B cell (primary cell): ENCODE results near the gene HK2. TPM values are rescaled to one million over a fixed set of nuclear protein-coding genes. Genes with fewer than 3 reads are reported as not detected.

ENCODE experiments used
- ATAC-seq: fragments of 200-7000 bp; cut with Tn5 transposase; one replicate; pipeline ENCODE4 v1.10.0; 2021; ENCODE audit warnings: low read depth, mild to moderate bottlenecking, moderate number of reproducible peaks, moderate library complexity
- CTCF ChIA-PET: fragments of 350-600 bp; sonication (Branson Sonifier 250); formaldehyde crosslinking; loops from one replicate; lab custom pipeline; 2021; ENCODE audit warnings: antibody characterized with exemption, inconsistent platforms; lab: Charles Lee
- POLR2A ChIA-PET: fragments of 350-600 bp; sonication (Branson Sonifier 250); formaldehyde crosslinking; loops from one replicate; lab custom pipeline; 2021; ENCODE audit warnings: antibody characterized with exemption; lab: Charles Lee
- DNase-seq: peaks from one replicate; pipeline ENCODE4 v3.0.0; 2013
- H2AFZ ChIP-seq: 2 replicates; pipeline ENCODE4 v1.6.1; 2012; ENCODE audit warnings: mild to moderate bottlenecking, low read depth, low read length; ENCODE audit not compliant: insufficient read depth, poor library complexity, severe bottlenecking
- H3K27ac ChIP-seq, 2 donors: 1 replicate in 1 of 2; 2 replicates in 1 of 2; pipeline ENCODE4 v1.5.1; 2012 to 2013; ENCODE audit warnings: low read length in 2 of 2, mild to moderate bottlenecking in 2 of 2, moderate library complexity in 1 of 2
- H3K27me3 ChIP-seq, 4 experiments: fragments of 200-600 bp in 1 of 4; sonication (generic) in 1 of 4; replicated peaks in 1 of 4; 1 replicate in 2 of 4; 2 replicates in 2 of 4; pipeline versions ENCODE4 v1.6.1 to v1.7.0; 2013 to 2016; ENCODE audit warnings: low read length in 3 of 4, mild to moderate bottlenecking in 2 of 4, mixed read lengths in 1 of 4, moderate library complexity in 1 of 4; ENCODE audit not compliant: insufficient read depth in 4 of 4, control insufficient read depth in 3 of 4; ENCODE audit errors: control extremely low read depth in 1 of 4
- H3K36me3 ChIP-seq, 2 experiments: replicated peaks in 1 of 2; 1 replicate in 1 of 2; 2 replicates in 1 of 2; pipeline versions ENCODE4 v1.6.1 to v1.7.1; 2013; ENCODE audit warnings: low read length in 1 of 2; ENCODE audit not compliant: insufficient read depth in 2 of 2, control insufficient read depth in 1 of 2; ENCODE audit errors: control extremely low read depth in 1 of 2, extremely low read depth in 1 of 2
- H3K4me1 ChIP-seq, 2 donors: fragments of 200-600 bp in 1 of 2; sonication (generic) in 1 of 2; 1 replicate in 1 of 2; 2 replicates in 1 of 2; pipeline versions ENCODE4 v1.5.1 to v1.6.1; 2013 to 2017; ENCODE audit warnings: low read length in 2 of 2; ENCODE audit not compliant: control insufficient read depth in 2 of 2, insufficient read depth in 2 of 2
- H3K4me2 ChIP-seq: replicated peaks from 2 replicates; pipeline ENCODE3; 2012; ENCODE audit warnings: mild to moderate bottlenecking, low read depth, low read length; ENCODE audit not compliant: poor library complexity, severe bottlenecking
- H3K4me3 ChIP-seq, 5 experiments: fragments of 200-600 bp in 1 of 5; sonication (generic) in 1 of 5; 1 replicate in 3 of 5; 2 replicates in 2 of 5; pipeline versions ENCODE4 v1.5.1 to v1.7.0; 2011 to 2016; ENCODE audit warnings: low read length in 4 of 5, mild to moderate bottlenecking in 4 of 5, low read depth in 2 of 5, control low read depth in 1 of 5, moderate library complexity in 1 of 5; ENCODE audit not compliant: insufficient read depth in 1 of 5; ENCODE audit errors: control extremely low read depth in 1 of 5, extremely low read depth in 1 of 5
- H3K79me2 ChIP-seq: fragments of 200-600 bp; sonication (generic); one replicate; pipeline ENCODE4 v1.6.0; 2016; ENCODE audit warnings: low read length; ENCODE audit not compliant: control insufficient read depth, insufficient read depth
- H3K9ac ChIP-seq: fragments of 200-600 bp; sonication (generic); 2 replicates; pipeline ENCODE4 v1.6.1; 2017; ENCODE audit warnings: mild to moderate bottlenecking, low read length, moderate library complexity
- H3K9me3 ChIP-seq, 3 donors: one replicate each; pipeline versions ENCODE4 v1.6.1 to v1.7.1; 2013; ENCODE audit warnings: low read length in 2 of 3; ENCODE audit not compliant: control insufficient read depth in 2 of 3, insufficient read depth in 1 of 3; ENCODE audit errors: control extremely low read depth in 1 of 3
- H4K20me1 ChIP-seq: 2 replicates; pipeline ENCODE4 v1.6.0; 2012; ENCODE audit warnings: mild to moderate bottlenecking, low read length; ENCODE audit not compliant: insufficient read depth, control insufficient read depth, poor library complexity, severe bottlenecking
- H3K27ac Mint-ChIP-seq: one replicate; pipeline ENCODE4 v1.8.0; 2021; ENCODE audit warnings: mixed read lengths
- H3K27me3 Mint-ChIP-seq: one replicate; pipeline ENCODE4 v1.8.0; 2021; ENCODE audit warnings: mixed read lengths
- H3K4me1 Mint-ChIP-seq: one replicate; pipeline ENCODE4 v1.8.0; 2021; ENCODE audit warnings: mixed read lengths
- H3K4me3 Mint-ChIP-seq: one replicate; pipeline ENCODE4 v1.8.0; 2021; ENCODE audit warnings: mixed read lengths
- H3K9me3 Mint-ChIP-seq: one replicate; pipeline ENCODE4 v1.8.0; 2022; ENCODE audit warnings: mixed read lengths; ENCODE audit not compliant: insufficient read depth
- EZH2 ChIP-seq: IDR thresholded peaks from 2 replicates; pipeline ENCODE4 v1.6.1; 2012; ENCODE audit warnings: borderline replicate concordance, low read depth, mild to moderate bottlenecking, moderate library complexity, low read length; ENCODE audit not compliant: insufficient read depth, poor library complexity, severe bottlenecking
- WGBS: methylation state at CpG from one replicate; pipeline ENCODE4 v1.1.5; 2013; ENCODE audit warnings: missing lambda C conversion rate; ENCODE audit not compliant: insufficient coverage; 5-methylcytosine and 5-hydroxymethylcytosine counted together
- intact Hi-C: fragments of 100-400 bp; cut with micrococcal nuclease; formaldehyde crosslinking; loops from one replicate; pipeline ENCODE4 v1.10.0; 2022
- polyA plus RNA-seq: library from polyadenylated mRNA; depleted of rRNA; stranded (reverse); fragments of >200 nt; gene quantifications from 2 replicates; pipeline ENCODE4 v1.2.3, GENCODE V29; 2012
- total RNA-seq, 2 donors: library from RNA; stranded (reverse); fragments of 120-200 nt in 1 of 2; gene quantifications; 1 replicate in 1 of 2; 2 replicates in 1 of 2; pipeline versions ENCODE4 v1.2.3 to v1.2.4, GENCODE V29; 2013 to 2022
- TF ChIP-seq, protein P1 (sequence below): fragments of 200-600 bp; IDR thresholded peaks from one replicate; pipeline ENCODE4 v1.8.0; 2022; ENCODE audit warnings: antibody characterized with exemption, mild to moderate bottlenecking

The HK2 gene
- total and polyA plus RNA-seq, 2 donors (not counting 1 experiment from before 2014, with no cell fraction given) = 5.0 to 5.7 TPM

DNA sequence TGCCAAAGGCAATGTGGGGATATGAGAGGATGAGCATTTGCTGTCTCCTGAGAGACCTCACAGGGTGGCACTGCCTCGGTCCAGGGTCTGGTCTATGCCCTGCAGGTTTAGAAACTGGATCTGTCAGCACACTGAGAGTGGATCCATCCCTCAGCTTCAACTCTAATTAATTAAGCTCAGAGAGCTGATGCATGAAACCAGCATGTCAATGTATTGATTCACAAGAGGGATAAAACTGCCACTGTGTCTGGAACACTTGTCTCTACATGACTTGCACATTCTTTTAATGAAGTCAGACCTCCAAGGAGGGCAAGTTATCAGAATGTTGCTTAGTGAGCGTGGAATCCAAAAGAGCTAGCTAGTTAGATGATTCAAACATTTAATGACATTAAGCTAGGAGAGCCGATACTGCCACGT is 102.1 kb downstream of the HK2 start:
- CTCF ChIA-PET = interaction anchor here (0.6 to 0.9 kb wide), 2 partner anchors 17 to 1227 kb away, joined by 3 to 5 read pairs; no protein-coding TSS in a partner anchor
- Histone ChIP-seq H3K79me2 (no peaks in the 10 kb centered on the region), H2AFZ (no peak overlapping the region), H3K27ac (no peak overlapping the region), H3K36me3 (no peaks in the 10 kb centered on the region), H3K27me3 (no peaks in the 10 kb centered on the region), H3K4me2 (no peak overlapping the region), H3K4me1 (no peaks in the 10 kb centered on the region), H3K4me3 (no peak overlapping the region), H3K9me3 (no peaks in the 10 kb centered on the region), H4K20me1 (no peaks in the 10 kb centered on the region), H3K9ac (no peak overlapping the region)
- no peak for DNase-seq
- no peak overlapping the region for H3K4me3 Mint-ChIP-seq
- no peak for ATAC-seq
- WGBS = 98% methylated on average over 4 of the region's 4 CpGs
- no peaks in the 10 kb centered on the region for H3K9me3 Mint-ChIP-seq
- no peaks in the 10 kb centered on the region for H3K27me3 Mint-ChIP-seq
- H3K27ac Mint-ChIP-seq = no peak overlapping the region
- intact Hi-C loops = no loop called here
- POLR2A ChIA-PET = no interaction called here
- no peak for TF ChIP-seq EZH2
- TF ChIP-seq, protein P1, sequence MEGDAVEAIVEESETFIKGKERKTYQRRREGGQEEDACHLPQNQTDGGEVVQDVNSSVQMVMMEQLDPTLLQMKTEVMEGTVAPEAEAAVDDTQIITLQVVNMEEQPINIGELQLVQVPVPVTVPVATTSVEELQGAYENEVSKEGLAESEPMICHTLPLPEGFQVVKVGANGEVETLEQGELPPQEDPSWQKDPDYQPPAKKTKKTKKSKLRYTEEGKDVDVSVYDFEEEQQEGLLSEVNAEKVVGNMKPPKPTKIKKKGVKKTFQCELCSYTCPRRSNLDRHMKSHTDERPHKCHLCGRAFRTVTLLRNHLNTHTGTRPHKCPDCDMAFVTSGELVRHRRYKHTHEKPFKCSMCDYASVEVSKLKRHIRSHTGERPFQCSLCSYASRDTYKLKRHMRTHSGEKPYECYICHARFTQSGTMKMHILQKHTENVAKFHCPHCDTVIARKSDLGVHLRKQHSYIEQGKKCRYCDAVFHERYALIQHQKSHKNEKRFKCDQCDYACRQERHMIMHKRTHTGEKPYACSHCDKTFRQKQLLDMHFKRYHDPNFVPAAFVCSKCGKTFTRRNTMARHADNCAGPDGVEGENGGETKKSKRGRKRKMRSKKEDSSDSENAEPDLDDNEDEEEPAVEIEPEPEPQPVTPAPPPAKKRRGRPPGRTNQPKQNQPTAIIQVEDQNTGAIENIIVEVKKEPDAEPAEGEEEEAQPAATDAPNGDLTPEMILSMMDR = no peak
- H3K4me1 Mint-ChIP-seq = no peaks in the 10 kb centered on the region

DNA sequence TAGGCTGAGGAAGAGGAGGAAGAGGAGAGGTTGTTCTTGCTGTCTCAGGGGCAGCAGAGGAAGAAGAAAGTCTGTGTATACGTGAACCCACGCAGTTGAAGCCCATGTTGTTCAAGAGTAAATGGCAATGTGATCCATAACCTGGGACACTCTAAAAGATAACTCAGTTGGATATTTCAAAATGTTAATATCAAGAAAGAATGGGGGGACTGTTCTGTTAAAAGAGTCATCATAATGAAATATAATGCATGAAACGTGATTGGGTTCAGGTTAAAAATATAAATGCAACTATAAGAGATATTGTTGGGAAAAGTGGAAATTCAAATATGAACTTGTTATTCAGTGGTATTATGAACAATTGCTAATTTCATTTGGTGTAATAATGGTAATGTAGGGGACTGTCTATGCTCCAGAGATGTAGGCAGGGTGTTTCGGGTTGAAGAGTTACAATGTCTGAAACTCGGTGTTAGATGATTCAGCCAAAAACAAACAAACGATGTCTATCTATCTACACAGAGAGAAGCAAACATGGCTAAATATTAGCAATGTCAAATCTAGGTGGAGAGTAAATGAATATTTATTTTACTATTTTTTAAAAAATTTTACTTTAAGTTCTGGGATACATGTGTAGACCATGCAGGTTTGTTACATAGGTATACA is 103.4 kb downstream of the HK2 start:
- no peak overlapping the region for H3K4me2 ChIP-seq
- H3K27me3 ChIP-seq = no peaks in the 10 kb centered on the region
- ATAC-seq = no peak
- ChIA-PET CTCF (no interaction called here), POLR2A (no interaction called here)
- H3K9ac ChIP-seq = no peak overlapping the region
- no peaks in the 10 kb centered on the region for H3K9me3 ChIP-seq
- TF ChIP-seq EZH2 = no peak
- TF ChIP-seq, protein P1 = no peak
- H3K4me3 ChIP-seq = no peak overlapping the region
- Mint-ChIP-seq H3K4me1 (peaks cover 3% of the 10 kb centered on the region), H3K4me3 (no peak overlapping the region), H3K27ac (no peak overlapping the region), H3K27me3 (no peaks in the 10 kb centered on the region), H3K9me3 (no peaks in the 10 kb centered on the region)
- no peaks in the 10 kb centered on the region for H3K36me3 ChIP-seq
- DNase-seq = no peak
- intact Hi-C loops = no loop called here
- no peak overlapping the region for H3K27ac ChIP-seq
- no peak overlapping the region for H2AFZ ChIP-seq
- H3K4me1 ChIP-seq = no peaks in the 10 kb centered on the region
- H4K20me1 ChIP-seq = no peaks in the 10 kb centered on the region
- no CpG with 5 or more reads among the region's 6 CpGs for WGBS
- no peaks in the 10 kb centered on the region for H3K79me2 ChIP-seq
